T follicular helper cell (primary cell): ENCODE data around the gene LPAR6.
"Not testable (repeated sequence)": the region's sequence is repeated elsewhere in the genome, so short reads cannot be mapped to it uniquely, and the experiment has no call there.

Source experiments
- DNase-seq: peaks from one replicate; pipeline ENCODE4 v3.0.0-alpha.2; 2020; ENCODE audit warnings: low read depth
- total RNA-seq, 2 experiments: gene quantifications; one replicate each; lab custom pipeline; 2026; lab: John Stamatoyannopoulos, UW

The LPAR6 gene, protein sequence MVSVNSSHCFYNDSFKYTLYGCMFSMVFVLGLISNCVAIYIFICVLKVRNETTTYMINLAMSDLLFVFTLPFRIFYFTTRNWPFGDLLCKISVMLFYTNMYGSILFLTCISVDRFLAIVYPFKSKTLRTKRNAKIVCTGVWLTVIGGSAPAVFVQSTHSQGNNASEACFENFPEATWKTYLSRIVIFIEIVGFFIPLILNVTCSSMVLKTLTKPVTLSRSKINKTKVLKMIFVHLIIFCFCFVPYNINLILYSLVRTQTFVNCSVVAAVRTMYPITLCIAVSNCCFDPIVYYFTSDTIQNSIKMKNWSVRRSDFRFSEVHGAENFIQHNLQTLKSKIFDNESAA
- total RNA-seq: 14.2 to 158 reads per million in 2 experiments

DNA sequence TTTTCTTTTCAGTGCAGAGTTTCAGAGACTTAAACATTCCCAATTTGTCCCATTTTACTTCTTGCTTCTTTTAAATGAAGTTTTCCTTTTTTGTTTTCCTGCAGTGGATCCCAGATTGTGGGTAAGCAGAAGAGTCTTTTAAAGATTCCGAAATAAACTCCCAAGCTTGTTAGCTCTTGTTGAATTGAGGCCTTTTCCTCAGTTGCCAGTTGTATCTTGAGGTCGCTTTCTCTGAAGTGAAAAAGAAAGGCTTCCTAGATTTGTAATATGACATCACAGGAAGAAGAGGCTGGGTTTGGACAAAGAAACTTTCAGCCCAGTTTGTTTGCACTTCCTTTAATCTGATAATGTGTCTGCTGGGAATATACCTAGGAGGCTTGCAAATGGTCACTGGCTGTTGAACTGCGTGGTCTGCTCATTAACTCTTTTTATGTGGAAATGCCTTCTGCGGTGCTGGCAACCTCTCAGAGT lies at the start of gene LPAR6:
LPAR6 (minus strand) TSS at position 233 of the 471 bp plus-strand sequence. CDS start 690 bp downstream, outside the sequence.
- no peak for DNase-seq

DNA sequence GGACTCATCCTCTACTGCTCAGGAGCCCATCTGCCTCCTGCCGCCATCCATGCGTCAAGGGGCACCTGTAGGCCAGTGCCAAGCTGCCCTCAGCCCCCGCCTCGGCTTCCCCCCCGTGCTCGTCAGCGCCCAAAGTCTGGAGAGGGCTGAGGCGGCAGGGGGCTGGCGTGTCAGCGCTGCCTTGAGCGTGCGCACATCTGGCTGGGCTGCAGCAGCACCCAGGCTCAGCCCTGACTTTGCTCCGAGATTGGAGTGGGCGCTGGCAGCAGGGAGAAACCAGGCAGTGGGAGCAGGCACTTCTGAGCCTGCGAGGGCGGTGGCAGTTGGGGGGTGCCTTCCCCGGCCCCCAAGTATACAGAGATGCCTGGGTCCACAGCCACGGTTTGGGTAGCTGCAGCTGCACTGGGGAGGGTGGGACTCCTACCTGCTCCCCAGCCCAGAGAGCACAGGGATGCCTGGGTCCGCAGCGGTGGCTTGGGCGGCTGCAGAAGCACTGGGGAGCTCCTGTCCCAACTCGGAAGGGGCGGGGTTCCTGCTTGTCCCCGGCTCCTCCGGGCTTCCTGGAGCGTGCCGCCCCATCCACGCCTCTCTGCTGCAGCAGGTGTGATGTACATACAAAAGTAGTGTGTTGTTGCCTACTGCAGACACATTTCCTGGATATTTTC lies 44.8 kb upstream of the LPAR6 start:
- DNase-seq: no peak

DNA sequence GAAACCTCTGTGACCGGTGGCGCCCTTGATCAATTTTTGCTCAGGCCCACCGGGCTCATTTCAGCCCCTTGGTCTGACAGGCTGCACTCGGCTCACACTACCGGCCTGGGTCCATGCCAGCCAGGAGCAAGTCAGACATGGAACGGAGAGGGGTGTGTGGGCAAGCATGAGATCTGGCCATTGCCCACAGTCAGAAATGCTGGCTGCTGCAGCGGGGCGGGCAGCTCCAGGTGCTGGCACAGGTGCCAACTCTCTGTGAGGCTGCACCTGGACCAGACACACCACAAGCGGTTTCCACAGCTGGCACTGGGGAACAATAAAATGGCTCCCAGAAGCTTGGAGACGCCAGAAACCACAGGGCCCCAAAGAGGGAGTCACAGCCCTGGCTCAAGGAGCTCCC lies 43.6 kb upstream of the LPAR6 start:
- no peak for DNase-seq

DNA sequence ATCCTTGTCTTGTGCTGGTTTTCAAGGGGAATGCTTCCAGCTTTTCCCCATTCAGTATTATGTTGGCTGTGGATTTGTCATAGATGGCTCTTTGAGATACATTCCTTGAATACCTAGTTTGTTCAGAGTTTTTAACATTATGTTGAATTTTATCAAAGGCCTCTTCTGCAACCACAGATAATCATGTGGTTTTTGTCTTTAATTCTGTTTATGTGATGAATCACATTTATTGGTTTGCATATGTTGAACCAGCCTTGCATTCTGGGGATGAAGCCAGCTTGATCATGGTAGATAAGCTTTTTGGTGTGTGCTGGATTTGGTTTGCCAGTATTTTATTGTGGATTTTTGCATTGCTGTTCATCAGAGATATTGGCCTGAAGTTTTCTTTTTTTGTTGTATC lies 38.3 kb upstream of the LPAR6 start:
- not testable (repeated sequence) for DNase-seq

DNA sequence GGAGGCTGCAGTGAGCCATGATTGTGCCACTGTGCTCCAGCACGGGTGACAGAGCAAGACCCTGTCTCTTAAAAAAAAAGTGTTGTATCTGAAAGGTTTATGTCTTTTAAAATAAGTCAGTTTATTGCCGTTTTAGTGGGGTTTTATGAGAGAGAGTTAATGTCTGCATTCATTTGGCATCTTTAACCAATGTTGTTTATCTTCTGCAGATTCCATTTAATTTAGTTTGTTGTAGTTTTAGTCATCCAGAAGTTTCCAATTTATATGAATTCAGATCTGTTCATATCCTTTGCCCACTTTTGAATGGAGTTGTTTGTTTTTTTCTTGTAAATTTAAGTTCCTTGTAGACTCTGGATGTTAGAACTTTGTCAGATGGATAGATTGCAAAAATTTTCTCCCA lies 36.7 kb upstream of the LPAR6 start:
- DNase-seq: no peak

DNA sequence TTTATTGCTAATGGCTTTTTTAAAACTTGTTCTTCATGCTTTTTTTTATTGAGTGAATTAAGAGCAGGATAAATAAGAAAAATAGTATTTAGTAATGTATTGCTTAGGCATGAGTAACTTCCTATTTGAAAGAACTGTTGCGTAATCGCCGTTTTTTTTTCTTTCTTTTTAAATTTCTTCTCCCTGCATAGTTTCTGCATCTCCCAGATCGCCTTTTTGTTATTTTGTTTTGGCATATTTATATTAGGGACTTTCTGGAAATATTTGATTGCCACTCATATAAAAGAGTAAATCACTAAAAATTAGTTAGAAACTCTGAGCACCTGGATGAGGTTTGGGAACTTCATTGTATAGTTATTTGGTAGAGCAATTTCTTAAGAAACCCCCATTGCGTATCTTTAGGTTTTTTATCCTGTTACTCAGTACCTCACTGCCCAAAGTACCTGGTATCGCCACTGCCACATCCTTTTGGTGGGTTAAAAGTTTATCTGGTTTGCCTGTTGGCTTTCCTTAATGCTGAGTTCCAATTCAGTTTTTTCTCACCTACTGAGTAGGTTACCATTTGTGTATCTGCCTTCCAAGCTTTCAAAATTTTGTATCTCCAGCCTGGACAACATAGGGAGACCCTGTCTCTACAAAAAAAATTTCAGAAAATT lies 36.2 kb upstream of the LPAR6 start:
- no peak for DNase-seq

DNA sequence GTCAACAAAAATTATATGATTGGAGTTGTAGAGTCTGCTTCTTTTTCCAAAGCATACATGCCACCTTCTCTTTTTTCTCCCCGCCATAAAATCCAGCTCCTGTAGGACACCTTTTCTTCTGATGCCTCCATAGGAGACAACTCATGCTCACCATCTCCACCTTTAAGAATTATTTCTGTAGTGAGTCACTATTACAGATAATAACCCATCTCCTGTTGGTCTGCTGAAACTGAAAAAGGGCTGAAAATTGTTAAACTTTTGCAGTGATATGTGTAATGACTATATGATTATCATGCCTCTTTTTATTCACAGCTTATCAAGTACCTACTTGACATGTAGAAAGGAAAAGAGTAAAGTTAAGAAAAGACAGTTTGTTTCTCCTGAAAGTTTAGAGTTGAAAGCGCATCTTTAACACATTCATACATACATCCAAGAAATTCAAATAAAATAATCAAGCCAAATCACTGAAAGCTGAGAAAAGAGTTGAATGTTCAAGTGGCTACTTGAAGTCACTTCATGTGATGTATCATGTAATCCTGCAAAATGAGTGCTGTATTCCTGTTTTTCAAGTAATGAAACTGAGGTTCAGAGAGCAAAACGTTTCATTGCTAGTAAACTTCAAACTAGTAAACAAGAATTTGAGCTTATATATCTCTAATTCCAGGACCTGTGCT lies 35.5 kb upstream of the LPAR6 start:
- DNase-seq: no peak

DNA sequence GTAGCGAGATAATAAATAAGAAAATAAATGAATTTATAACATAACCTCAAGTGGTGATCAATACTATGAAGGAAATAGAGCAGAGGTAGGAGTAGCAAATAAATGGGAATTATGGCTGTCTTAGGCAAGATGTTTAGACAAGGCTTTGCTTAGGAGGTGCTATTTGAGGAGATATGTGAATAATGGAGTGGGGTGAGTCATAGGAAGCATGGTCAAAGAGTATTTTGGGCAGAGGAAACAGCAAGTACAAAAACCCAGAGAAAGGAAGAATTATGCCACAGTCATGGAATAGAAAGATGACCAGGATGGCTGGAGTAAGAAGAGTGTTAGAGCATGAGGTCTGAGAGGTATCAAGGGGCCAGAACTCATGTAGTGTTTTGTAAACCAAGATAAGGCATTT lies 33.6 kb upstream of the LPAR6 start:
- DNase-seq: no peak

DNA sequence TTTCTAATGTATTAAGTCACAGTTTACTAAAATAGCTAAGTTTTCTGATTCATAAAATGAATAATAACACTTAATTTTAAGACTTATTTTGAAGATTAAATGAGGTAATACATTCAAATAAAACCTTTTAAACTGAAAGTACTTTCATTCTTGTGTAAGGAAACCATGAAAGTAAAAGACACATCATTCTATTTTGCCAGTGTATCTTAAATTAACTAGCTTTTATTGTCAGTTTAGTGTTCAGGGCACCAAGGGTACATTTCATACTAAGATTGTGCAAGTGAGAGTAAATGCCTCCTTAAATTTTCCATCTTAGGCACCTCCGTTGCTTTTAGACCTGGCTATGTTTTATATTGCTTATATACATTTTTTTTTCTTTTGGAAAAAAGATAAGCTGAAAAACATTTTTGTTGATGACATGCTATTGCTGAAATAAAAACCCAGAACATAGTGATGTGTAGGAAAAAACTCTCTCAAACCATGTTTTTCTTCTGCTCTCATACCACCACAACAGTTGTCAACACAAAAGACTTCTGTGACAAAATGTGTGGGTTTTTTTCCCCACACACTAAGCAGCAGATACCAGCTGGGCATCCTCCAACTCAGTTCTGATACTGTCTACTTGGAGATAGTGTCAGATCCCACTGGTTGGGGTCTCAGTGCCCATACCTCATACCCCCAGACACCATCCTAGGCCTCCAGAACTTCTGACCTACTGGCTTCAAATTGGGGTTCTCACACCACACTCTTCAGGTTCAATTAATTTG lies 30.7 kb upstream of the LPAR6 start:
- DNase-seq: no peak

DNA sequence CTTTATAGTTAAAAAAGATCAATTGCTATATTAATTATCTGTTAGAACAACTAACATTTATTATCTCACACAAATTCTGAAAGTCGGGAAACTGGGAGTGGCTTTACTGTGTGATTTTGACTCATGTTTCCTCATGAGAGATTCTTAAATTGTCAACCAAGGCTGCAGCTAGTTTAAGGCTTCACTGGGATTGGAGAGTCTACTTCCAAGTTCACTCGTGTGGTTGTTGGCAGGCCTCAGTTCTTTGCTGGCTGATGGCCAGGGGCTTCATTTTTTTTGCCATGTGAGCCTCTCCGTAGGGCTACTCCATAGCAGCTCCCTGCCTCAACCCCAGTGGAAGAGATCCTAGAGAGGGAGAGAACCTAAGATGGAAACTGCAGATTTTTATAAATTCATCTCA lies 24.5 kb upstream of the LPAR6 start:
- no peak for DNase-seq

DNA sequence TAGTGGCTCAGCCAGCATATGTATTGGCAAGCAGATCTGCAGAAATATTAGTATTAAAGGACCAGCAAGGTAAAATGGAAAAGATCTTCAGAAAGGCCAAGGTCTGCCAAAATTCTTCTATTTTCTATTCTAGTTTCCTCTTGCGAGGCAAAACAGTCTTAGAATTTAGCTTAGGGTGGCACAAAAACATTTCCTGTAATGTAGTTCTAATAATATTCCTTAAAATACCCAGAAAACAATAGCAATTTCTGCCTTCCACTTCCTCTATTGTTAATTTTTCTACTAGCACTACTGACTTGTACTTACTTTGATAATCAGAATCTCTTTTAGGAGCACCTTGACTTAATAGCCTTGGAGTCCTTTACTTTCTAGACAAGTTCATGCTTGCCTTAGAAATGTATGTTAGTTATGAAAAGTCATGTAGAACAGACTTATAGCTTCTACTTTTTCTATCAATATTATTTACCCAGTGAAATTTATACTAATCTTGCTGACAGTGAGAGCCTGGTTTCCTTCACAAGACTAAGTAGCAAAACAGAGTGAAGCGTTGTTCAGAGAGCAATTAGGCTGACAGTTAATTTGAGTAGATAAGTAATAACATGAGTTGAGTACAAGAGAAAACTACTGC lies 23.9 kb upstream of the LPAR6 start:
- no peak for DNase-seq

DNA sequence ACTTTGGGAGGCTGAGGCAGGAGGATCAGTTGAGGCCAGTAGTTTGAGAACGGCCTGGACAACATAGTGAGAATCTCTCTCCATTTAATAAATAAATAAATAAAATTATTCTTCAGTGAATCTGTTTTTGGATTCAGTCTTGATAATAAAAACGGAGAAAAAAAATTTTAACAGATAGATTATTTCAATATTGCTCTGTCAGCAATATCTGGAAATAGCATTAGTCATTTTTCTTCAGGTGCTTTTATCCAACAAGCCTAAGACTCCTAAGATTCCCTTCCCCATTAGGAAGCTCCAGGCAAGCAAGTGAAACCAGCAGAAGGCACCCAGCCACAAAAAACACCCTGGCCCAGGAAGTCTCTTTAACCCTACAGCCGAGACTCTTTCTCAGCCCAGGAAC lies 21.3 kb upstream of the LPAR6 start:
- no peak for DNase-seq

DNA sequence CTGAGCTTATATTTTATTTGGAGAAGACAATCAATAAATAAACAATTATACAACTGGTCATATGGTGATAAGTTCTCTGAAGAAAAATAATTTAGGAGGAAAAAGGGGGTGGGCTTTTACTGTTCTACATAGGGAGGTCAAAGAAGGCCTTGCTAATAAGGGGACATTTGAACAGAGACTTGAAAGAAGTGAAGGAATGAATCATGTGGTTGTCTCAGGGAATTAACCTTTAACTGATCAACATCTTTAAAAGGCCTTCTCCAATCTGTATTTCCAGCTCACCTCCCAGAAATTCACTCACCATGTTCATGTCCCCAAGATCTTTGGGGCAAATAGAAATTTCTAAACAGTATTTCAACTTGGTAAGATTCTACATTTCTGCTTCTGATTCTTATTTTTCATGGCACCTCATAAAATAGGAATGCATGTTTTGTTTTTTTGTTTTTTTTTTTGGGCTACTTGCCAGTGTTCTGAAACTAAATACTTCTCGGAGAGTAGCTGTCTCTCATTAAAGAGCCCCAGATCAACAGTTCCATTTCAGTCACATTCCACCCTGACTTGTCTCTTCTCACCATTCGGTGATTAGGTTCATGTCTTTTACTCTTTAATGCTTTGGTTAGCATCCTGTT lies 19.2 kb upstream of the LPAR6 start:
- DNase-seq: no peak

DNA sequence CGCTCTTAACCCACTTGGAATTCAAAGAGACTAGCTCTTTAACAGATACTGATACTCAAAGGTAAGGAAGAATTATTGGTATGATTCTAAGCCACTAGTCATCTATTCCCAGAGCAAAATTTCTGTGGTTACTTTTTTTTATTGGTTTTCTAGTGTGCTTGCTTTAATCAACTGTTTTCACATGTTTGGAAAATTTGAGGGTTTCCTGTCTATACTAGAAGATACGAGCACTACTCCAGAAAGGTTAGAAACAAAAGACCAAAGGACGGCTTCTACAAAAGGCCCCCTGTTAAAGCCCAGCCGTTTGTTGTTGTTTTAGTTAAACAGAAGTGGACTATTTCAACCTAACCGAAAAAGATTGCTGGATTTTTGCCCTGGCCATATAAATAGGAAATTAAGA lies 18.5 kb upstream of the LPAR6 start:
- no peak for DNase-seq

DNA sequence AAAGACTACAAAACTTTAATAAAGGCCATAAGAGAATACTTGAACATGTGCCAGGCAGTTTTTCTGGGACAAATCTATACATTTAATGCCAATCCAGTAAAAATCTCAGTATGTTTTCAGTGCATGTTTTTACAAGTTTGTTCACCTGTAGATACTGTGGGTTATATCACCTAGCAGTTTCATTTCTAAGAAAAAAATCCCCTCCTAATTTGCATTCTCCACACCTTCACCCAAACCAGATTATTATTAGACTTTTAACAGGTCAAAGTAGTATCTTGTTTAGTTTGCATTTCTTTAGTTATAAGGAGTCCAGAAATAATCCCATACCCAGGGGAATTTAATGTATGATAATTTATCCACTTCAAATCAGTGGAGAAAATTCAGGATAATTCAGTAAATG lies 17.0 kb upstream of the LPAR6 start:
- DNase-seq: no peak

DNA sequence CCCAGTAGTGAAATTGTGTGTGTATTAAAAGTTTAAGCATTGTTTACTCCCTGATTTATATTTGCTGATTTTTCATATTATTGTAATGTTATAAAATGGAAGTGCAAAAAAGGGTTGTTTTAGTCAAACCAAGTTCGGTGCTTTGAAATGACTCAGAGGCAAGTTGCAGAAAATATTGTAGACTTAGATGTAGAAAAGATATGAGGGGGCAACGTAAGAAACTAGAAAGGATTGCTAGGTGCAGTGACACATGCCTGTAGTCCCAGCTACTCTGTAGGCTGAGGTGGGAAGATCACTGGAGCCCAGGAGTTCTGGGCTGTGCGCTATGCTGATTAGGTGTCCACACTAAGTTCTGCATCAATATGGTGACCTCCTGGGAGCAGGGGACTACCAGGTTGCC lies 16.1 kb upstream of the LPAR6 start:
- DNase-seq: no peak

DNA sequence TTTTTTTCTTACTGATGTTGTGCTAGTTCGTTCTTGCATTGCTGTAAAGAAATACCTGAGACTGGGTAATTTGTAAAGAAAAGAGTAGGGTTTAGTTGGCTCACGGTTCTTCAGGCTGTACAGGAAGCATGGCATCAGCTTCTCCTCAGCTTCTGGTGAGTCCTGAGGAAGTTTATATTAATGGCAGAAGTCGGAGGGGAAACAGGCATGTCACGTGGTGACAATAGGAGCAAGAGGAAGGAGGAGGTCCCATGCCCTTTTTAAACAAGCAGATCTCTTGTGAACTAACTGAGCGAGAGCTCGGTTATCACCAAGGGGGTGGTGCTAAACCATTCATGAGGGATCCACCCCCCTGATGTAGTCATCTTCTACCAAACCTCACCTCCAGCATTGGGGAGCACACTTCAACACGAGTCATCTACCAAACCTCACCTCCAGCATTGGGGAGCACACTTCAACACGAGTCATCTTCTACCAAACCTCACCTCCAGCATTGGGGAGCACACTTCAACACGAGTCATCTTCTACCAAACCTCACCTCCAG lies 13.9 kb upstream of the LPAR6 start:
- DNase-seq: not testable (repeated sequence)

DNA sequence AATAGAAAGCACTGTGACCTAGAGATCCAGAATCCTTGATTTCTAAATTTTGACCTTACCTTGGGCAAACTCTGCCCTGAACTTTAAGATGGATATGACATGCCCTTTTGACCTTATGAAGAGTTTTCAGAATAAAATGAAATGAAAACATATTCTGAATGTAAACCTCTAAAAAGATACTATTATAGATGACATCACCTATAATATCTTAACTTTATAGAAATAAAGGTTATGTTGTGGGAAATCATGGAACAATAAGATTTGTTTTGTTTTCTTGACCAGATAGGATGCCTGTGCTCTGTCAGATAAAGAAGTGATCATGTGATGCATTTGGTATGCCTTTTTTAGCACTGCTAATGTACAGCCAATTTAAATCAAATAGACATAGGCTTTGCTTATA lies 13.1 kb upstream of the LPAR6 start:
- no peak for DNase-seq

DNA sequence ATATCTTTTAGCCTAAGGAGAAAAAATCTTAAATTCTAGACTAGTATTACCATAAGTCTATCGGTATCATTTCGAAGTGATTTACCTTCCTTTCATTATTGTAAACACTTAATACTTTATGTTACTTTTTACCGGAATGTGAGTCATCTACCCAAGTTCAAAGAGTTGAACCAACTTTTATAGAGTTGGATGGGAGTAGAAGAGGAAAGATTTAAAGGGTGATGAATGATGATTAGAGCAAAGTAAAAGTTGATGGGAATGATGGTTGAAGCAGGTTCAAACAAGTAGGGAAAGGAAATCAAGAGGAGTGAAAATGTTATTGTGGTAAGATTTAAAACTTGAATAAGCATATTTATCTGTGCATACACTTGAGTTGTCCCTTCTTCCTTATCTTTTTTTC lies 11.3 kb upstream of the LPAR6 start:
- no peak for DNase-seq

DNA sequence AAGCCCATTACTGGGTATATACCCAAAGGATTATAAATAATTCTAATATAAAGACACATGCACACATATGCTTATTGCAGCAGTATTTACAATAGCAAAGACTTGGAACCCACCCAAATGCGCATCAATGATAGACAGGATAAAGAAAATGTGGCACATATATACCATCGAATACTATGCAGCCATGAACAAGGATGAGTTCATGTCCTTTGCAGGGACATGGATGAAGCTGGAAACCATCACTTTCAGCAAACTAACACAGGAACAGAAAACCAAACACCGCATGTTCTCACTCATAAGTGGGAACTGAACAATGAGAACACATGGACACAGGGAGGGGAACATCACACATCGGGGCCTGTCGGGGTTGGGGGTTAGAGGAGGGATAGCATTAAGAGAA lies 9.1 kb upstream of the LPAR6 start:
- DNase-seq: not testable (repeated sequence)
